Measurements from ENCODE around the gene NOL3.

Gene NOL3

DNA sequence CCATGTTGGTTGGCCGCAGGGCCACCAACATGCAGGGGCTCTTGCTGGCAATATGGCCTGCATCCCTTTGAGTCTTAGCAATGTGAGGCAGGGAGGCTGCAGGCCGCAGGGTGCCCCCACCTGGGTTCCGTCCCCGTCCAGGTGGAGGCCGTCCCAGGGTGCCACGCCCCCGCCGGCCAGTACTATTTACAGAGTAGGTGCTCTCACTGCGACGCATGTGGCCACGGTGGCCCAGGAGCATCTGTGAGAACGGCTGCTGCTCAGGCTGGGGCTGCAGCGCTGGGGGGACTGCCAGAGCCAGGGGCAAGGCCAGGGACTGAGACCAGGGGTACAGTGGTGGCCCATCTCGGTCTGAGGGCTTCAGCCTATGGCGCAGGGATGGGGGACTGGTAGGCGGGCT is 9.8 kb downstream of the NOL3 start:
- H3K4me3 ChIP-seq (ENCODE audit: low read depth, low read length) = no peak overlapping the region
- TF ChIP-seq CTCF (IDR thresholded peaks at IDR 0.05; ENCODE audit: insufficient read depth, low read depth, low read length, missing control alignments) = no peak
- DNase-seq (ENCODE audit: low read depth) = no peak

- no peak for TF ChIP-seq CTCF (IDR thresholded peaks at IDR 0.05; ENCODE audit: insufficient read depth, low read depth, low read length, missing control alignments)
- no peak for DNase-seq (ENCODE audit: low read depth)
- no peak overlapping the region for H3K4me3 ChIP-seq (ENCODE audit: low read depth, low read length)
Measured at GRCh38 chr16:67181346-67181745, 11.0 kb downstream of the NOL3 start.

- TF ChIP-seq CTCF (IDR thresholded peaks at IDR 0.05; ENCODE audit: insufficient read depth, low read depth, low read length, missing control alignments) = no peak
- no peak overlapping the region for H3K4me3 ChIP-seq (ENCODE audit: low read depth, low read length)
- no peak for DNase-seq (ENCODE audit: low read depth)
Measured at GRCh38 chr16:67182288-67182687, 11.9 kb downstream of the NOL3 start.

DNA sequence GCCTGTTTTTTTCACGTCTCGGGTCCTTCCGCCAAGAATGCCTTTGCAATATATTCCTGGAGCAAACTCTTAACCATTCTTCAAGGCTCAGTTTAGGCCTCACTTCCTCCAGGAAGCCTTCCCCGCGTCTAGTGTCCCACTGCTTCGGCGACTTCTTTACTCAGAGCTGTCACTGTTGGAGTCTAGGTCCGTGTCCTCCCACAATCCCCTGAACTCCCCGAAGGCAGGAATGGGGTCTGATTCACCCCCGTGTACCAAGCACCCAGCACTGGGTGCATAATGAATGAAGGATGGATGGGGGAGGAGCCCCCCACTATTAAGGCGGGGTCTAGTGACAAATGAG is 12.9 kb downstream of the NOL3 start:
- DNase-seq (ENCODE audit: low read depth) = no peak
- no peak for TF ChIP-seq CTCF (IDR thresholded peaks at IDR 0.05; ENCODE audit: insufficient read depth, low read depth, low read length, missing control alignments)
- peak overlapping the region; percentile 75 for H3K4me3 ChIP-seq (ENCODE audit: low read depth, low read length)

- H3K4me3 ChIP-seq (ENCODE audit: low read depth, low read length) = peak within 1 kb of the TSS; percentile 75
- TF ChIP-seq CTCF (IDR thresholded peaks at IDR 0.05; ENCODE audit: insufficient read depth, low read depth, low read length, missing control alignments) = no peak
- DNase-seq (ENCODE audit: low read depth) = peak; percentile 97
Measured at GRCh38 chr16:67183627-67184452, 13.5 kb downstream of the NOL3 start, which contains the start of gene MATCAP1. Gene MATCAP1, minus strand, starts transcription at chr16:67183963. Its CDS starts 3,353 bp downstream, at chr16:67180610.

- DNase-seq (ENCODE audit: low read depth) = no peak
- no peak for TF ChIP-seq CTCF (IDR thresholded peaks at IDR 0.05; ENCODE audit: insufficient read depth, low read depth, low read length, missing control alignments)
- H3K4me3 ChIP-seq (ENCODE audit: low read depth, low read length) = peak overlapping the region; percentile 75
Measured at GRCh38 chr16:67184453-67184994, 14.2 kb downstream of the NOL3 start.

Measured in GM12865 (cell line).